Choroid plexus epithelial cell (primary cell): ENCODE measurements around the gene ITIH2.
"Not testable (repeated sequence)": the region's sequence is repeated elsewhere in the genome, so short reads cannot be mapped to it uniquely, and the experiment has no call there.

Experiments used
- DNase-seq: peaks from one replicate; pipeline ENCODE4 v3.0.0-alpha.2; 2010; ENCODE audit warnings: low read depth
- H3K4me3 ChIP-seq: 2 replicates; pipeline ENCODE4 v1.5.1; 2011; ENCODE audit warnings: low read depth, mild to moderate bottlenecking, control low read depth, low read length, moderate library complexity
- TF ChIP-seq, protein P1 (sequence below): conservative IDR thresholded peaks from 2 replicates; pipeline ENCODE4 v1.5.1; 2011; ENCODE audit warnings: low read depth, mild to moderate bottlenecking, control low read depth, inconsistent platforms, low read length, moderate library complexity

ITIH2 gene

GRCh38 chr10:7686351-7687171 is 16.6 kb upstream of the ITIH2 start:
- no peak for DNase-seq
- no peak overlapping the region for H3K4me3 ChIP-seq
- TF ChIP-seq, protein P1, sequence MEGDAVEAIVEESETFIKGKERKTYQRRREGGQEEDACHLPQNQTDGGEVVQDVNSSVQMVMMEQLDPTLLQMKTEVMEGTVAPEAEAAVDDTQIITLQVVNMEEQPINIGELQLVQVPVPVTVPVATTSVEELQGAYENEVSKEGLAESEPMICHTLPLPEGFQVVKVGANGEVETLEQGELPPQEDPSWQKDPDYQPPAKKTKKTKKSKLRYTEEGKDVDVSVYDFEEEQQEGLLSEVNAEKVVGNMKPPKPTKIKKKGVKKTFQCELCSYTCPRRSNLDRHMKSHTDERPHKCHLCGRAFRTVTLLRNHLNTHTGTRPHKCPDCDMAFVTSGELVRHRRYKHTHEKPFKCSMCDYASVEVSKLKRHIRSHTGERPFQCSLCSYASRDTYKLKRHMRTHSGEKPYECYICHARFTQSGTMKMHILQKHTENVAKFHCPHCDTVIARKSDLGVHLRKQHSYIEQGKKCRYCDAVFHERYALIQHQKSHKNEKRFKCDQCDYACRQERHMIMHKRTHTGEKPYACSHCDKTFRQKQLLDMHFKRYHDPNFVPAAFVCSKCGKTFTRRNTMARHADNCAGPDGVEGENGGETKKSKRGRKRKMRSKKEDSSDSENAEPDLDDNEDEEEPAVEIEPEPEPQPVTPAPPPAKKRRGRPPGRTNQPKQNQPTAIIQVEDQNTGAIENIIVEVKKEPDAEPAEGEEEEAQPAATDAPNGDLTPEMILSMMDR, result no peak

GRCh38 chr10:7687228-7687907 is 15.7 kb upstream of the ITIH2 start:
- peak; percentile 94 for DNase-seq
- TF ChIP-seq, protein P1, result peak; percentile 92
- H3K4me3 ChIP-seq, result no peak overlapping the region

- no peak for DNase-seq
- TF ChIP-seq, protein P1, result no peak
- no peak overlapping the region for H3K4me3 ChIP-seq
Observed at GRCh38 chr10:7689591-7689990, 13.5 kb upstream of the ITIH2 start.

DNA sequence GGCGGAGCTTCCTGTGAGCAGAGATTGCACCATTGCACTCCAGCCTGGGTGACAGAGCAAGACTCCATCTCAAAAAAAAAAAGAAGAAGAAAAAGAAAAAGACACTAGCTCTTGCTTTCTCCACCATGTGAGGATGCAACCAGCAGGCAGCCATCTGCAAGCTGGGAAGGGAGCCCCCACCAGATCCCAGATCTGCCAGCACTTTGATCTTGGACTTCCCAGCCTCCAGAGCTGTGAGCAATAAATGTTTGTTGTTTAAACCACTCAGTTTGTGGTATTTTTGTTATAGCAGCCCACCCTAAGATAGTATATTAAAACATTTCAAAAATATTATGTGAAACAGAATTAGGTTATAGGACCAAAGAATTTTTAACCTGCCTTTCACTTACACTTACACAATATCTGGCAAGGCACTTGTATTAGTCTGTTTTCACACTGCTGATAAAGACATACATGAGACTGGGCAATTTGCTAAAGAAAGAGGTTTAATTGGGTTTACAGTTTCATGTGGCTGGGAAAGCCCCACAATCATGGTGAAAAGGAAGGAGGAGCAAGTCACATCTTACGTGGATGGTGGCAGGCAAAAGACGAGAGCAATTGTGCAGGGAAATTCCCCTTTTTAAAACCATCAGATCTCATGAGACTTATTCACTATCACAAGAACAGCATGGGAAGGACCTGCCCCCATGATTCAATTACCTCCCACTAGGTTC is 12.1 kb upstream of the ITIH2 start:
- DNase-seq, H3K4me3 ChIP-seq: not testable (repeated sequence)

DNA sequence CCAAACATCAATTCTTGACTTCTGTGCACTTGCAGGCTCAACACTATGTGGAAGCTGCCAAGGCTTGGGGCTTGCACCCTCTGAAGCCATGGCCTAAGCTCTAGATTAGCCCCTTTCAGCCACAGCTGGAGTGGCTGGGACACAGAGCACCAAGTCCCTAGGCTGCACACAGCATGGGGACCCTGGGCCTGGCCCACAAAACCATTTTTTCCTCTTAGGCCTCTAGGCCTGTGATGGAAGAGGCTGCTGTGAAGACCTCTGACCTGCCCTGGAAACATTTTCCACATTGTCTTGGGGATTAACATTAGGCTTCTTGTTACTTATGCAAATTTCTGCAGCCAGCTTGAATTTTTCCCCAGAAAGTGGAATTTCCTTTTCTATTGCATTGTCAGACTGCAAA is 10.7 kb upstream of the ITIH2 start:
- not testable (repeated sequence) for H3K4me3 ChIP-seq, DNase-seq

GRCh38 chr10:7693194-7693593 is 9.9 kb upstream of the ITIH2 start:
- not testable (repeated sequence) for DNase-seq, H3K4me3 ChIP-seq

DNA sequence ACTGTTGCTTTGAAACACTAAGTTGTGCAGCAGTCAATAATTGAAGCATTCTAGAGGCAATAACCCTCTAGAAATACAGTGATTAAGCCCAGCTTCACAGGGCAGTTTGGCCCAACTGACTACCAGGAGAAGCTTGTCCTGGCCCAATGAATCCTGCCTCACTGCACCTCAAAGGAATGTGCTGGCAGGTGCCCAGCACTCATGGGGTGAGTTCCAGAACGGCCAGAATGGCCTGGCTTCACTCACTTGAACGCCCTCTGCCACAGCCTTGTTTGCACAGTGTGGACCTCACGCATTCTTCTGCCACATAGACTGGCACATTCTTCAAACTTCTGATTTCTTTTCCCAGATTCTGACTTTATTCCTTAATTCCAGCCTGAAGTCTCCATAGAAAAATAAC is 6.6 kb upstream of the ITIH2 start:
- no peak overlapping the region for H3K4me3 ChIP-seq
- DNase-seq, result peak; percentile 1
- TF ChIP-seq, protein P1, result no peak

DNA sequence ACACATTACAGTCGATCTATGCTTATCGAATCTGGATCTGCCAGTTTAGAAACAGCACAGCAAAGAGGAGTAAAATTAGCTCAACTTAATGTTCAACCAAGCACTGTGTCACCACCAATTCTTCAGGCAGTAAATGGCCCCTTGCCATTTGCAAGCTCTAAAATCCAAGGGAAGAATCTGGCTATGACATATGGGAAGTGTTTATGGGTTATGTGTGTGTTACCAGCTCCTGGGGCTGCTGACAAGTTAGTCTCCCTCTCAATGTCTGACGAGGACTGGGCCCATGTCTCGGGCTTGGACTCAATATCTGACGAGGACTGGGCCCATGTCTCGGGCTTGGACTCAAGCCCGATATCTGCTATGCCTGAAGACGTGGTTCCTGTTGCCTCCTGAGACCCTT is 5.7 kb upstream of the ITIH2 start:
- TF ChIP-seq, protein P1, result no peak
- DNase-seq, result no peak
- no peak overlapping the region for H3K4me3 ChIP-seq
